Loucy (cell line): Measurements from ENCODE around the gene SSBP2.

Experiments
- H2AFZ ChIP-seq: fragments of 200-600 bp; sonication (generic); 2 replicates; pipeline ENCODE4 v1.6.0; 2016; ENCODE audit warnings: antibody characterized with exemption, mild to moderate bottlenecking, low read length, moderate library complexity
- H3F3A ChIP-seq: fragments of 200-600 bp; 2 replicates; pipeline ENCODE4 v1.6.0; 2016; ENCODE audit warnings: antibody characterized with exemption, low read depth, mild to moderate bottlenecking
- H3K27me3 ChIP-seq: fragments of 200-600 bp; sonication (generic); 2 replicates; pipeline ENCODE4 v1.6.1; 2014; ENCODE audit warnings: low read length, mild to moderate bottlenecking; ENCODE audit not compliant: insufficient read depth, poor library complexity, severe bottlenecking
- H3K36me3 ChIP-seq: fragments of 200-600 bp; sonication (generic); 2 replicates; pipeline ENCODE4 v1.6.1; 2016; ENCODE audit warnings: low read length; ENCODE audit not compliant: insufficient read depth
- H3K4me1 ChIP-seq: fragments of 200-600 bp; sonication (generic); 2 replicates; pipeline ENCODE4 v1.5.1; 2014; ENCODE audit warnings: low read length, mild to moderate bottlenecking; ENCODE audit not compliant: insufficient read depth, poor library complexity, severe bottlenecking
- H3K4me2 ChIP-seq: fragments of 200-600 bp; sonication (generic); 2 replicates; pipeline ENCODE4 v1.6.0; 2014; ENCODE audit warnings: antibody characterized with exemption, low read length, low read depth, mild to moderate bottlenecking; ENCODE audit not compliant: poor library complexity, severe bottlenecking
- H3K4me3 ChIP-seq: fragments of 200-600 bp; sonication (generic); 2 replicates; pipeline ENCODE4 v1.5.1; 2014; ENCODE audit warnings: low read length, mild to moderate bottlenecking, mixed read lengths; ENCODE audit not compliant: poor library complexity, severe bottlenecking
- H3K79me2 ChIP-seq: fragments of 200-600 bp; sonication (generic); 2 replicates; pipeline ENCODE4 v1.6.1; 2014; ENCODE audit warnings: low read length; ENCODE audit not compliant: insufficient read depth
- H3K9ac ChIP-seq: fragments of 200-600 bp; sonication (generic); 2 replicates; pipeline ENCODE4 v1.6.0; 2014; ENCODE audit warnings: mild to moderate bottlenecking, low read depth, low read length, moderate library complexity; ENCODE audit not compliant: poor library complexity, severe bottlenecking
- H3K9me2 ChIP-seq: fragments of 200-600 bp; sonication (generic); replicated peaks from 2 replicates; pipeline ENCODE4 v1.6.1; 2016; ENCODE audit warnings: low read depth, low read length, mixed read lengths
- H3K9me3 ChIP-seq: fragments of 200-600 bp; sonication (generic); 2 replicates; pipeline ENCODE4 v1.6.1; 2014; ENCODE audit warnings: mild to moderate bottlenecking, antibody characterized with exemption, low read length, low read depth; ENCODE audit not compliant: insufficient read depth
- H4K20me1 ChIP-seq: fragments of 200-600 bp; sonication (generic); 2 replicates; pipeline ENCODE4 v1.6.0; 2014; ENCODE audit warnings: antibody characterized with exemption, low read length, mild to moderate bottlenecking; ENCODE audit not compliant: insufficient read depth, poor library complexity, severe bottlenecking
- CTCF ChIP-seq: fragments of 200-600 bp; sonication (generic); conservative IDR thresholded peaks from 2 replicates; pipeline ENCODE4 v1.5.1; 2014; ENCODE audit warnings: mild to moderate bottlenecking, antibody characterized with exemption, low read length
- EZH2phosphoT487 ChIP-seq: fragments of 200-600 bp; IDR thresholded peaks from 2 replicates; pipeline ENCODE4 v1.6.1; 2018; ENCODE audit warnings: antibody characterized with exemption, mild to moderate bottlenecking, moderate library complexity, borderline replicate concordance

SSBP2 gene

GRCh38 chr5:81422671-81423070 is 328.2 kb downstream of the SSBP2 start:
- H3F3A ChIP-seq: no peaks in the 10 kb centered on the region; the same call in 1 of the 2 replicates

GRCh38 chr5:81420039-81420667 is 330.7 kb downstream of the SSBP2 start:
- Histone ChIP-seq H3K4me1 (peaks cover 14% of the 10 kb centered on the region), H3F3A (no peaks in the 10 kb centered on the region; the same call in 1 of the 2 replicates), H3K9me3 (no peaks in the 10 kb centered on the region), H3K27me3 (no peaks in the 10 kb centered on the region), H3K79me2 (no peaks in the 10 kb centered on the region), H4K20me1 (no peaks in the 10 kb centered on the region), H2AFZ (no peak overlapping the region), H3K4me2 (peak overlapping the region; percentile 41), H3K9me2 (no peaks in the 10 kb centered on the region), H3K4me3 (no peak overlapping the region), H3K9ac (peak overlapping the region; percentile 9), H3K36me3 (peaks cover 59% of the 10 kb centered on the region)
- TF ChIP-seq CTCF (no peak), EZH2phosphoT487 (no peak)

More at GRCh38 chr5:81422671-81423070, 328.2 kb downstream of the SSBP2 start:
- Histone ChIP-seq H3K9me3 (no peaks in the 10 kb centered on the region), H3K9me2 (no peaks in the 10 kb centered on the region), H3K4me3 (no peak overlapping the region), H3K79me2 (no peaks in the 10 kb centered on the region), H3K4me1 (peaks cover 14% of the 10 kb centered on the region), H2AFZ (no peak overlapping the region), H3K27me3 (no peaks in the 10 kb centered on the region), H3K36me3 (peaks cover 70% of the 10 kb centered on the region), H4K20me1 (no peaks in the 10 kb centered on the region), H3K4me2 (no peak overlapping the region), H3K9ac (no peak overlapping the region)
- TF ChIP-seq EZH2phosphoT487 (no peak), CTCF (no peak)

- peaks cover 14% of the 10 kb centered on the region for H3K4me1 ChIP-seq
- no peaks in the 10 kb centered on the region; the same call in 1 of the 2 replicates for H3F3A ChIP-seq
- H3K4me2 ChIP-seq: no peak overlapping the region
- H3K9me3 ChIP-seq: no peaks in the 10 kb centered on the region
- H3K79me2 ChIP-seq: no peaks in the 10 kb centered on the region
- no peak overlapping the region for H3K9ac ChIP-seq
- H3K9me2 ChIP-seq: no peaks in the 10 kb centered on the region
- H3K4me3 ChIP-seq: no peak overlapping the region
- peaks cover 66% of the 10 kb centered on the region for H3K36me3 ChIP-seq
- no peaks in the 10 kb centered on the region for H3K27me3 ChIP-seq
- no peak overlapping the region for H2AFZ ChIP-seq
- no peaks in the 10 kb centered on the region for H4K20me1 ChIP-seq
- no peak for TF ChIP-seq EZH2phosphoT487
- no peak for TF ChIP-seq CTCF
Measured at GRCh38 chr5:81418606-81419005, 332.3 kb downstream of the SSBP2 start.
